Measurements from ENCODE around the gene UBAP2. TPM values are rescaled to one million over a fixed set of nuclear protein-coding genes. Genes with fewer than 3 reads are reported as not detected.
"Not testable (repeated sequence)": the region's sequence is repeated elsewhere in the genome, so short reads cannot be mapped to it uniquely, and the experiment has no call there.

The UBAP2 gene
- total RNA-seq, 2 experiments from 2014 or later, result 35.0 to 38.0 TPM

DNA sequence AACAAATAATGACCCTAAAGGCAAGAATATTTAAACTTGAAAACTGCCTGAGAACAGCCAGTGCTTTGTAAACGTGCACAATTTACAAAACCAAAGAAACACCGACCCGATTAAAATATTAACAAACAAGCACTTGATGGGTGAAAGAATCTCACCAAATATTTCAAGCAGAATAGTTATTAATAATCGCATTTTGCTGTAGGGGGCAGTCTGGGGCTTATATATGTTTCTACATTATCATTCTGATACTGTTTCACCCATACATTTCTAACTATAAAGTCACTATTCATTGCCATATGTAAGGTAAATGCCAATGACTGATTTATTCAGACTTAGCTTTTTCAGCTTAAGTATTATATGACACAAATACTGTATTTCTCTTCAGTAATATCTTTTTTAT lies 37.7 kb downstream of the UBAP2 start:
- Mint-ChIP-seq H3K36me3 (peaks cover 21% of the 10 kb centered on the region), H3K4me1 (ENCODE audit: low read depth) (no peaks in the 10 kb centered on the region), H3K9me3 (no peaks in the 10 kb centered on the region), H3K27ac (no peak overlapping the region), H3K4me3 (no peak overlapping the region), H3K27me3 (no peaks in the 10 kb centered on the region)
- no peak for DNase-seq
- ChIA-PET POLR2A (no interaction called here), CTCF (interaction anchor here (0.6 to 1.9 kb wide), 4 partner anchors 9 to 242 kb away, joined by 3 to 15 read pairs (median 5); no protein-coding TSS in a partner anchor)
- intact Hi-C loops (cut with micrococcal nuclease), result loop anchor here (2.0 kb wide), 1 partner anchor 64 kb away; no protein-coding TSS in a partner anchor

DNA sequence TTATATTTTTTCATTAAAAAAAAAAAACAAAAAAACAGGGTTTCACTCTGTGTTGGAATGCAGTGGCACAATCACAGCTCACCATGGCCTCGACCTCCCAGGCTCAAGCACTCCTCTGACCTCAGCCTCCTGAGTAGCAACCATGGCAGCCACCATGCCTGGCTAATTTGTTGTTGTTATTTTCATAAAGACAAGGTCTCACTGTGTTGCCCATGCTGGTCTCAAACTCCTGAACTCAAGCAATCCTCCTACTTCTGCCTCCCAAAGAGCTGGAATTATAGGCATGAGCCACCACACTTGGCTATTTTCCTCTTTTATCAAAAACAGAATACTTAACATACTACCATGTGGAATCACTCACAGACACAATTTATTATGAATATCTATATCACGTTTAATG lies 46.7 kb downstream of the UBAP2 start:
- no peaks in the 10 kb centered on the region for H3K4me1 Mint-ChIP-seq (ENCODE audit: low read depth)

DNA sequence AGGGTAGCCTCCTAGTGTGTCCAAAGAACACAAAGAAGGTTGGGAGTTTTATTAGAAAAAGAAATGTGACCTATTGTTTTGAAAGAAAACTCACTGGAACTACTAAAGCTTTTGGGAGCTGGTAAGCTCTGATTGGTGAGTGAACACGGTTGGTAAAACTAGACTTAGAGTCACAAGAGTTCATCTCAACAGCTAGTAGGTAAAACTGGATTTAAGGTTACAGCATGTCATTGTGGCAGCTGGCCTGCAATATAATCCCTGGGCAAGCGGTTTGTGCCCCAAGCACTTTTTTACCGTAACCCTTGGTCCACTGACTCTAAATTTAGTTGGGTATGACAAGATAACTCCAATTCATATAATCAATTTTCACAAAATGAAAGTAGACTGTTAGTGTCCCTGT lies 47.4 kb downstream of the UBAP2 start:
- H3K9me3 Mint-ChIP-seq, result no peaks in the 10 kb centered on the region
- intact Hi-C loops (cut with micrococcal nuclease), result no loop called here
- no peaks in the 10 kb centered on the region for H3K27me3 Mint-ChIP-seq
- DNase-seq, result no peak
- CTCF ChIA-PET, result interaction anchor here (0.6 to 0.8 kb wide), 2 partner anchors 10 to 60 kb away, joined by 3 to 4 read pairs; no protein-coding TSS in a partner anchor
- H3K4me1 Mint-ChIP-seq (ENCODE audit: low read depth), result no peaks in the 10 kb centered on the region
- H3K4me3 Mint-ChIP-seq, result no peak overlapping the region
- peaks cover 19% of the 10 kb centered on the region for H3K36me3 Mint-ChIP-seq
- POLR2A ChIA-PET, result no interaction called here
- no peak overlapping the region for H3K27ac Mint-ChIP-seq

More for the DNA sequence above, 46.7 kb downstream of the UBAP2 start:
- Mint-ChIP-seq H3K27me3 (no peaks in the 10 kb centered on the region), H3K4me3 (no peak overlapping the region), H3K27ac (no peak overlapping the region), H3K9me3 (no peaks in the 10 kb centered on the region), H3K36me3 (peaks cover 19% of the 10 kb centered on the region)
- no peak for DNase-seq
- POLR2A ChIA-PET, result interaction anchor here (0.7 kb wide), 1 partner anchor 250 kb away, joined by 3 read pairs; no protein-coding TSS in a partner anchor
- intact Hi-C loops (cut with micrococcal nuclease), result no loop called here
- CTCF ChIA-PET, result interaction anchor here (0.6 to 0.8 kb wide), 2 partner anchors 9 to 60 kb away, joined by 3 to 4 read pairs; no protein-coding TSS in a partner anchor

DNA sequence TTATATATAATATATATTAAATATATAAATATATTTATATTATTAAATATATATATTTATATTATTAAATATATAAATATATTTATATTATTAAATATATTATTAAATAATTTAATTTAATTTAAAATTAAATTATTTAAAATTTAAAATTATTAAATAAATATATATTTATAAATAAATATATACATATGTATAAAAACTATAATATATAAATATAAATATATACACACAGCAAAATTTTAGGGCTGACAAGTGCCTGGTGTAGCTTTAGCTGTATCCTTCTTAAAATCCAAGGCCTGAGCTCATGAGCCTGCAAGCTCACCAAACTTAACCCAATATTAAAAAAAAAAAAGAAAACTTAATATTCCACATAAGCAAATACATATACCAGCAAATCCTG lies 53.2 kb downstream of the UBAP2 start:
- Mint-ChIP-seq H3K27ac (no peak overlapping the region), H3K4me1 (ENCODE audit: low read depth) (no peaks in the 10 kb centered on the region), H3K36me3 (peaks cover 25% of the 10 kb centered on the region), H3K9me3 (no peaks in the 10 kb centered on the region), H3K27me3 (no peaks in the 10 kb centered on the region), H3K4me3 (no peak overlapping the region)
- ChIA-PET POLR2A (no interaction called here), CTCF (no interaction called here)
- intact Hi-C loops (cut with micrococcal nuclease), result no loop called here
- no peak for DNase-seq

DNA sequence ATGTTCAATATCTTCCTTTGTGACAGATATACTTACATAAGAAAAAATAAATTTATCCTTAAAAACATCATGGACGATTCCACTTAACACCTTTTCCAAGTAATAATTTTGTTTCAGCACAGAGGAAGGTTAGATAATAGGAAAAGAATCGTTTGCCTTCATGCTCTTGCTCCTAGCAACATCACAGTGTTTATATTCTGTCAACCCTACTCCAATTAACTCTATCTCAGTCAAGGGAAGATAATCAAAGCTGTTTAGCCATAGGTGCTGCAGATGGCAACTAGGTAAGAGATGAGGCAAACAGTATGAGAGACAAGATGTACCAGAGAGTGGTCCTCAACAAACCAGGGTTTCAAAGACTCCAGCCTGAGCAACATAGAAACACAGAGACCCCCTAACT lies 55.6 kb downstream of the UBAP2 start:
- ChIA-PET CTCF (no interaction called here), POLR2A (no interaction called here)
- no peak for DNase-seq
- intact Hi-C loops (cut with micrococcal nuclease), result no loop called here
- Mint-ChIP-seq H3K27me3 (no peaks in the 10 kb centered on the region), H3K4me3 (no peak overlapping the region), H3K36me3 (peaks cover 24% of the 10 kb centered on the region), H3K27ac (no peak overlapping the region), H3K9me3 (no peaks in the 10 kb centered on the region), H3K4me1 (ENCODE audit: low read depth) (peaks cover 16% of the 10 kb centered on the region)

DNA sequence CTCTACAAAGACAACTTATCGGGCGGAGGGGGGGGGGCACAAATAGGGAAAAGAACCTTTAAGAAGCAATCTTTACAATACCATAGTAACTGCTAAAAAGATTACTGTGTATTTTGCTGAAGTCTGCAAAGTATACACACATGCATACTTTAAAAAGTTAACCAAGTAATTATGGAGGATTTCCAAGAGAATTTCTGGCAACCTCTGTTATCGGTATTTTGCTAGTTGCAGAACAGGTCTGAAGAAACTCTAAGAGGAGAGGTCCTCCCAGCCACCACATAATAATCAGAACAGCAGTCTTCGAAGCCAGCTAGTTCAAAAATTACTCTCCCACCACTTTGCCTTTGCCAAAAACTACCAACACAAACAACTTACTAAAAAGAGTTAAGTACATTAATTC lies 56.1 kb downstream of the UBAP2 start:
- ChIA-PET POLR2A (no interaction called here), CTCF (no interaction called here)
- no peak overlapping the region for H3K27ac Mint-ChIP-seq
- H3K36me3 Mint-ChIP-seq, result peaks cover 21% of the 10 kb centered on the region
- H3K4me1 Mint-ChIP-seq (ENCODE audit: low read depth), result peaks cover 16% of the 10 kb centered on the region
- H3K4me3 Mint-ChIP-seq, result no peak overlapping the region
- intact Hi-C loops (cut with micrococcal nuclease), result no loop called here
- no peaks in the 10 kb centered on the region for H3K9me3 Mint-ChIP-seq
- DNase-seq, result no peak
- H3K27me3 Mint-ChIP-seq, result no peaks in the 10 kb centered on the region

DNA sequence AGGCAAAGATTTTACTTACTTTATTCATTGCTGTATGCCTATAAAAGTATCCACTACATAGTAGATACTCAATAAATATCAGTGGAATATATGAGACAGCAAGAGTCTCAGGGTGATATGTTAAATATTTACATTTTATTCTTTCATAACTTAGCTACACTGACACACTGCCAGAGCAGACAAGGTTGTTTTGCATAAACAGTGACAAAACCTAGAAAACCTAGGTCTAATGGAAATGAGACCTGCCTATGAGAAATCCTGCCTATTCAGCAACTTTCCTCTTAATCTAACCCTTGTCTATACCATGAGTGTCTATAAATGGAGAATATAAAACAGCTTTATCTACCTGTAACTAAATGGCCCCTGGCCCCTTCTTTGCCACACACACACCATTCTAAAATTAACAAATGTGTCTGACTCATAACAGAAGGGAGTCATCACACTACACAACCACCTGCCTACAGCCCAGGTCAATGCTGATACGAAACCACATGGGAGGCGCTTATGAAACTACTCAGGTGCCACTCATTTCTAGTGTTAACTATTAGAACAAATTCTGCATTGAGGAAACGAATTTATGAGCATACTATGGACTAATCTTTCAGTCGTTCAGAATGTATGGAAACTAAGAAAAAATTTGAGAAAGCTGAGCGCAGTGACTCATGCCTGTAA lies 60.3 kb downstream of the UBAP2 start:
- POLR2A ChIA-PET, result no interaction called here
- Mint-ChIP-seq H3K27ac (peak overlapping the region; percentile 28), H3K4me3 (no peak overlapping the region), H3K9me3 (no peaks in the 10 kb centered on the region), H3K36me3 (peaks cover 27% of the 10 kb centered on the region), H3K27me3 (no peaks in the 10 kb centered on the region), H3K4me1 (ENCODE audit: low read depth) (peaks cover 16% of the 10 kb centered on the region)
- intact Hi-C loops (cut with micrococcal nuclease), result loop anchor here (1.0 to 5.0 kb wide), 2 partner anchors 59 to 86 kb away; partner anchors contain the start of gene UBAP2
- peak; percentile 63 for DNase-seq
- CTCF ChIA-PET, result interaction anchor here (1.7 kb wide), 1 partner anchor 84 kb away, joined by 3 read pairs; no protein-coding TSS in a partner anchor

DNA sequence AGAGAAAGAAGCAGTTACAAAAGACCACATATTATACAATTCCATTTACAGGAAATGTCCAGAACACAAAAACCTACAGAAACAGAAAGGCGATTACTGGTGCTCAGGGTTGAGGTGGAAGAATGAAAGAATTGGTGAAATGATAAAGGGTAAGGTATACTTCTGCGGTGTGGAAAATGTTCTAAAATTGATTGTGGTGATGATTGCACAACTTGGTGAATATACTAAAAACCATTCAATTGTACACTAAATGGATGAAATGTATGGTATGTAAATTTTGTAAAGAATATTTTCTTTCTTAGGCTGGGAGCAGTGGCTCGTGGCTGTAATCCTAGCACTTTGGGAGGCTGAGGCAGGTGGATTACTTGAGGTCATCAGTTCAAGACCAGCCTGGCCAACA lies 72.3 kb downstream of the UBAP2 start:
- Mint-ChIP-seq H3K9me3 (no peaks in the 10 kb centered on the region), H3K27me3 (no peaks in the 10 kb centered on the region), H3K4me1 (ENCODE audit: low read depth) (no peaks in the 10 kb centered on the region), H3K36me3 (peaks cover 28% of the 10 kb centered on the region), H3K4me3 (no peak overlapping the region), H3K27ac (no peak overlapping the region)
- no peak for DNase-seq
- intact Hi-C loops (cut with micrococcal nuclease), result no loop called here
- ChIA-PET POLR2A (interaction anchor here (0.6 kb wide), 1 partner anchor 30 kb away, joined by 3 read pairs; no protein-coding TSS in a partner anchor), CTCF (no interaction called here)

DNA sequence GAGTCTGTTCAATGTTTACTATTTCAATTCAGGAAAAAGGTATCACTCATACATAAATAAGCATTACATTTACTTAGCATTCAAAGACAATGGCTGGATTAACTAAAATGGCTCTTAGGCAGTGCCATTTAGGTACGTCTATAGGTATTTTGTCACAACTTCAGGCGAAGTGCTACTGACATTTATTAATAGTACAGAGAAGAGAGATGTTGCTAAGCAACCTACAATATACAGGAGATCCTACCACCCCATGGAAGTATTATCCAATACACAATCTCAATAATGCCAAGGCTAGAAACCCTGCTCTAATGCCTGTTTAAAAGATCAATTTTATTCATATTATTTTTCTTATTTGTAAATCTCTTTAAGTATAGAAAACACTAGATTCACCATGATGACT lies 76.0 kb downstream of the UBAP2 start:
- Mint-ChIP-seq H3K4me1 (ENCODE audit: low read depth) (no peaks in the 10 kb centered on the region), H3K36me3 (peaks cover 34% of the 10 kb centered on the region), H3K27ac (no peak overlapping the region), H3K9me3 (no peaks in the 10 kb centered on the region), H3K4me3 (no peak overlapping the region), H3K27me3 (no peaks in the 10 kb centered on the region)
- ChIA-PET CTCF (interaction anchor here (0.8 kb wide), 1 partner anchor 159 kb away, joined by 3 read pairs; no protein-coding TSS in a partner anchor), POLR2A (no interaction called here)
- DNase-seq, result no peak
- intact Hi-C loops (cut with micrococcal nuclease), result no loop called here

DNA sequence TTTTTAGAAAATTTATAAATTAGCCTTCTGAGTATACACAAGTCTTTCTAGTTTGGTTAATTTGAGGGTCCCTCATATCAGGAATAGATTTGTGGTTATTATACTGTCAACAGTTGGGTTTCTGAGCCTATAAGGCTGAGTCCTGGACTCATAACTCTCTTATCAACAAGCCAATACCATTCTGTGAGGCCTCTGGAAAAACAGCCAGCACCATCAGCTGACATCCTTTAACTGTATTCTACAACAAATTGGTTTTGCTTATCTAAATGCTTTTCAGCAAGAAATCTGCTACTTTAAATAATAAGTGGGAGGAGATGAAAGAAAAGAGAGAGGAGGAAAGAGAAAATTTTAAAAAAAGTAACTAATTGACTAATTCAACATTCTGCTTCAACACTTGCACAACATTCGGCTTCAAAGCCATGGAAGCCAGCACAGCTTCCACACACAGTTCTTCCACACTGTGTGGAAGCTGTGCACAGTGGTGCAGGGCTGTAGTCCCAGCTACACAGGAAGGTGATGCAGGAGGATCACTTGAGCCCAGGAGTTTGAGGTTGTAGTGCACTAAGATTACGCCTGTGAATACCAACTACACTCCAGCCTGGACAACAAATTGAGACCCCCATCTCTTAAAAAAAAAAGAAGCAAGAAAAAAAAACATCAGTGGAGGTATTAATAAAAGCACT lies 84.5 kb downstream of the UBAP2 start:
- Mint-ChIP-seq H3K27me3 (no peaks in the 10 kb centered on the region), H3K4me3 (no peak overlapping the region), H3K36me3 (peaks cover 6% of the 10 kb centered on the region), H3K9me3 (no peaks in the 10 kb centered on the region), H3K27ac (no peak overlapping the region), H3K4me1 (ENCODE audit: low read depth) (no peaks in the 10 kb centered on the region)
- intact Hi-C loops (cut with micrococcal nuclease), result no loop called here
- POLR2A ChIA-PET, result no interaction called here
- DNase-seq, result no peak
- CTCF ChIA-PET, result interaction anchor here (0.9 kb wide), 1 partner anchor 109 kb away, joined by 3 read pairs; no protein-coding TSS in a partner anchor

DNA sequence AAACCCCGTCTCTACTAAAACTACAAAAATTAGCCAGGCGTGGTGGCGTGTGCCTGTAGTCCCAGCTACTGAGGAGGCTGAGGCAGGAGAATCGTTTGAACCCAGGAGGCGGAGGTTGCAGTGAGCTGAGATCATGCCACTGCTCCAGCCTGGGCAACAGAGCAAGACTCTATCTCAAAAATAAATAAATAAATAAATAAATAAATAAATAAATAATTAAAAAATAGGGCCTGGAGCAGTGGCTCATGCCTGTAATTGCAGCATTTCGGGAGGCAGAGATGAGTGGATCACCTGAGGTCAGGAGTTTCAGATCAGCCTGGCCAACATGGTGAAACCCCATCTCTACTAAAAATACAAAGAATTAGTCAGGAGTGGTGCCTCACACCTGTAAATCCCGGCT lies 86.2 kb downstream of the UBAP2 start:
- H3K9me3 Mint-ChIP-seq; H3K27me3 Mint-ChIP-seq; DNase-seq; H3K4me1 Mint-ChIP-seq (ENCODE audit: low read depth); H3K4me3 Mint-ChIP-seq; H3K36me3 Mint-ChIP-seq; H3K27ac Mint-ChIP-seq; intact Hi-C loops (cut with micrococcal nuclease); CTCF ChIA-PET; POLR2A ChIA-PET: not testable (repeated sequence)

DNA sequence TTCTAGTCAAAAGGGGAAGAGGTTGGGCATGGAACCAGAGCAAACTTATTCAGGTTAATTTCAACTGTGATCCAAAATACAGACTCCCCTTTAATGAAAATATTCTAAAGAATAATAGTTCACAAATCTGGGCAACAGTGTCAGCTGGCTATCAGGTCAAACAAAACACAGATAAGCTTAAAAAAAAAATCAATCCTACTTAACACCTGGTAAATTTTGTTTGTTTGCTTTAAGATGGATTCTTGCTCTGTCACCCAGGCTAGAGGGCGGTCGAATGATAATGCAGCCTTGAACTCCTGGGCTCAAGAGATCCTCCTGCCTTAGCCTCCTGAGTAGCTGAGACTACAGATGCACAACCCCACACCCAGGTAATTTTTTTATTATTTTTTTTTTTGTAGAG lies 89.0 kb downstream of the UBAP2 start:
- Mint-ChIP-seq H3K4me1 (ENCODE audit: low read depth) (no peaks in the 10 kb centered on the region), H3K4me3 (no peak overlapping the region), H3K9me3 (no peaks in the 10 kb centered on the region), H3K27me3 (no peaks in the 10 kb centered on the region), H3K36me3 (peaks cover 10% of the 10 kb centered on the region), H3K27ac (no peak overlapping the region)
- ChIA-PET CTCF (interaction anchor here (1.5 kb wide), 1 partner anchor 114 kb away, joined by 4 read pairs; no protein-coding TSS in a partner anchor), POLR2A (no interaction called here)
- intact Hi-C loops (cut with micrococcal nuclease), result no loop called here
- no peak for DNase-seq

All from activated CD4-positive, alpha-beta memory T cell treated with anti-CD3 and anti-CD28 coated beads for 36 hours (primary cell).